Activated CD8-positive, alpha-beta memory T cell treated with anti-CD3 and anti-CD28 coated beads for 1 hour (primary cell): ENCODE data around the gene CYLD.

Experiments
- DNase-seq, 2 donors: peaks; one replicate each; pipeline ENCODE4 v3.0.0-alpha.2; 2020; ENCODE audit warnings: low read depth in 1 of 2; ENCODE audit errors: extremely low read depth in 1 of 2

Gene CYLD

GRCh38 chr16:50741781-50742575 lies at the start of gene CYLD:
TSS of gene CYLD (plus strand) at chr16:50742086. CDS start at chr16:50749699, 7,613 bp downstream.
- DNase-seq, result peak; percentile 97 to 99

DNA sequence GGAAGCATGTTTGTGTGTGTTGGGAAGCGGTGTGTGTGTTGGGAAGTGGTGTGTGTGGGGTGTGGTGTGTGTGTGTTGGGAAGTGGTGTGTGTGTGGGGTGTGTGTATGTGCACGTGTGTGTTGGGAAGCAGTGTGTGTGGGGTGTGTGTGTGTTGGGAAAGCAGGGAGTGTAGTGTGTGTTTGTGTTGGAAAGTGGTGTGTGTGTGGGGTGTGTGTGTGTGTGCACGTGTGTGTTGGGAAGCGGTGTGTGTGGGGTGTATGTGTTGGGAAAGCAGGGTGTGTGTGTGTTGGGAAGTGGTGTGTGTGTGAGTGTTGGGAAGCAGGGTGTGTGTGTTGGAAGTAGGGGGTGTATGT lies 49.3 kb upstream of the CYLD start:
- no peak for DNase-seq

- no peak for DNase-seq
Observed at GRCh38 chr16:50692999-50693781, 48.7 kb upstream of the CYLD start, which contains the start of gene NOD2. TSS of gene NOD2 (plus strand) at chr16:50693606. CDS start at chr16:50699496, 5,890 bp downstream.

DNA sequence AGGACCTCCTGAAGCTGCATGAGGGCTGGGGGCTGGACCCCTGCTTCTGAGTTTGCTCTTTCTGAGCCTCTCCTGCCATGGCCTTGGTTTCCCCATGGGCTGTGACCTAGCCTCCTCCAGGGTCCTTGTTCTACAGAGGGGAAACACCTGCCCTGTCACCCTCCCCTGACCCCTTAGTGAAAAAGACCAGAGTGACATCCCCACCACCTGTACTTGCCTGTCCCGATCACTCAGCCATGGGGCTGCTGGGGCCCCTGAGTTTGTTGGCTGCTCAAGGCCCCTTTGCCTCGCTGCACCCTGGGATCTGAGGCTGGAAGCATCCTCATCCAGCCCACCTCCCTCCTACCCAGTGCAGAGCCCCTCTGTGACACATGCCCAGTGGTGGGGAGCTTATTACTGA lies 47.7 kb upstream of the CYLD start:
- DNase-seq, result no peak

GRCh38 chr16:50695017-50696000 lies 46.6 kb upstream of the CYLD start:
- no peak for DNase-seq

GRCh38 chr16:50696126-50696525 lies 45.8 kb upstream of the CYLD start:
- no peak for DNase-seq

GRCh38 chr16:50696575-50697420 lies 45.1 kb upstream of the CYLD start:
- DNase-seq, result no peak

DNA sequence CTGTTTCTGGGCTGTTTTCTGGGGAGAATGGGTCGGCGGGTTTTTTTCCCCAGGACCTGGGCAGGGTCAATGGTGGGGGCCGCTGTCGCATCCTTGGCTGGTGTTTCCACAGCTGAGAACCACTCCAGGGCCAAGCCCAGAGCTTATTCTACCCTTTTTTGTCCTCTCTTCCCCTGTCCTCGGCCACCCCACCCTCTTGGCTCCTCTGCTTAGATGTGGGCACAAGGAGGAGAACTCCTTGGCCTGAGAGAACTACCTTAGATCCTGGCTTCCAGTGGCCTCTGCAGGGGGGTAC lies 44.5 kb upstream of the CYLD start:
- DNase-seq, result no peak

DNA sequence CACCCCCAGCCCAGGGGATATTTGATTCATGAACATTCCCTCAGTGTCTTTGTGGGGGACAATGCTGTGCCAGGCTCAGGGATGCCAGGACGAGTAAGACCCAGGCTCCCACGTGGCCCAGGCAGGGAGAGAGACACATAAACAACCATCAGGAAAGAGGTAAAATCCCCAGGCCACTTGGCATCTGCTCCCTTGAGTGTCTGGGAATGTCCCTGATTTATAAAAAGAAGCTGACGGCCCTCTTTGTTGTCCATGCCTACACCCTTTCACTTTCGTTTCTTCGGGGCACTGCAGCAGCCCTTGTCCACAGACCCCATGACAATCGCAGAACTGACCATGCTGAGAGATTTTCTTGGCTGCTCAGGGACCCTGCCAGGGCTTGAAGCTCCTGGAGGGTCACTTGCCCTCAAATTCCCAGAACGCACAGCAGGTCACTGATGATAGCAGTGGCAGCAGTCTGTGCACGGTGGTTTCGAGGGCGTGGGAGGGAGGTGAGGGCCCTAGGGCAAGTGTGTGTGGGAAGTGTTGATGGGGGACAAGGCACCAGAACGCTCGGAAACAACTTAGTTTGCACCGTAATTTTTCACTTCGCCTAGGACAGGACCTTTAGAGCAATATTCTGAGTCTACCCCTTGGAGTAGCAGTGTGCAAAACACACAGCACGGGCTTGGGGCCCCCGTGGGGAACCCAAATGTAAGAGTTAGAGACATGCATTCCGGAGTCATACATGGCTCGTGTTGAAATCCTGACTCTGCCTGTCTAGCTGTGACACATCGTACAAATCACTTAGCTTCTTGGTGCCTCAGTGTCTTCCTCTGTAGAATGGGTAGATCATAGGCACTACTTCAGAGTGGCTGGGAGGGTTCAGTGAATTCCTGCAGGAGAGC lies 43.8 kb upstream of the CYLD start:
- DNase-seq, result no peak

DNA sequence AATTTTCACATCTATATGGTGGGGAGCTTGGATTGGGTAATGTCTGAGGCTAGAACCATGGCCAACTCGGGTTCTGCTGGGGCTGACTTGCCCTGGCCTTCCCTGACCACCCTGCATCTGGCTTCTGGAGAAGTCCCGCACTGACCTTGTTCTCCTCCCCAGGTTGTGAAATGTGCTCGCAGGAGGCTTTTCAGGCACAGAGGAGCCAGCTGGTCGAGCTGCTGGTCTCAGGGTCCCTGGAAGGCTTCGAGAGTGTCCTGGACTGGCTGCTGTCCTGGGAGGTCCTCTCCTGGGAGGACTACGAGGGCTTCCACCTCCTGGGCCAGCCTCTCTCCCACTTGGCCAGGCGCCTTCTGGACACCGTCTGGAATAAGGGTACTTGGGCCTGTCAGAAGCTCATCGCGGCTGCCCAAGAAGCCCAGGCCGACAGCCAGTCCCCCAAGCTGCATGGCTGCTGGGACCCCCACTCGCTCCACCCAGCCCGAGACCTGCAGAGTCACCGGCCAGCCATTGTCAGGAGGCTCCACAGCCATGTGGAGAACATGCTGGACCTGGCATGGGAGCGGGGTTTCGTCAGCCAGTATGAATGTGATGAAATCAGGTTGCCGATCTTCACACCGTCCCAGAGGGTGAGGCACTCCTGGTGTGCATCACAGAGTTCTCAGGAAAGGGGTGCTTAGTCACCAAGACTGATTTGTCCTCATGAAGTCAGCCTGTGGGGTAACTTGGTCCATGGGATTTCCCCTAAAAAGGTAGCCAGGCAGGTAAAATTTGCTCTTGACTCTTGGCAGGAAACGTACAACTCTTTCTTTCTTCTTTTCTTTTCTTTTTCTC lies 42.3 kb upstream of the CYLD start:
- no peak for DNase-seq

DNA sequence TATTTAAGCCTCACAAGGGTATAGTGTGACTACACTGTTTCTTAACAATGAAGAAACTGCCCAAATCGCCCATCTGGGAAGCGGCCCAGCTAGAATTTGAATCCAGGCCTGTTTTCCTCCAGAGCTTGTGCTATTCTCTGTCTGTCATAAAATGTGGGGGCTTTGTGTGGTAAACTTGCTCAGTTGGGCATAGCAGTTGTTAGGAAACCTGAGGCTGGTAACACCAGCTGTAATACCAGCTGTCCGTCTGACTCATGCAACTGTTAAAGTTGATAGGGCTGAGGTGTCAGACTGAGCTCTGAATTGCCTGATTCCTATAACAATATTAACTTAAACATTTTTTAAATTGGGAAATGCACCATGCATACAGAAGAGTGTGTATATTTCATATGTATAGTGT lies 39.2 kb upstream of the CYLD start:
- no peak for DNase-seq

- no peak for DNase-seq
Observed at GRCh38 chr16:50704245-50704644, 37.6 kb upstream of the CYLD start.

GRCh38 chr16:50705436-50706110 lies 36.3 kb upstream of the CYLD start:
- DNase-seq, result no peak

DNA sequence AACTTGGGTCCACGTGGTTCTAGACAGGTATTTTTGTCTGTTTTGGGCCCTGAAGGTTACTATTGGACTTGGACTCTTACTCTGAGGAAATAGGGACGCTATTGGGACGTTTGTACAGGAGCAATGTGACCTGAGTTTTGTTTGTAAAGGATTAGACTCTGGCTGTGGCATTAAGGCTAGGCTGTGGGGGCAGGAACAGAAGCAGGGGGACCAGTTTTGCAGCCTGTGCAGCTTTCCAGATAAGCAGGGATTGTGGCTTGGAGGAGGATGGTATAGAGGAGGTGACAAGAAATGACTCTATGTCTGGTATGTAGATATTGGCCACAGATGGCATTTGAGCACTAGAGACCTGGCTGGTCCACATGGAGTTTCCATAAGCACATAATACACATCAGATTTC lies 35.6 kb upstream of the CYLD start:
- DNase-seq, result no peak

- no peak for DNase-seq
Observed at GRCh38 chr16:50708373-50709060, 33.4 kb upstream of the CYLD start.

DNA sequence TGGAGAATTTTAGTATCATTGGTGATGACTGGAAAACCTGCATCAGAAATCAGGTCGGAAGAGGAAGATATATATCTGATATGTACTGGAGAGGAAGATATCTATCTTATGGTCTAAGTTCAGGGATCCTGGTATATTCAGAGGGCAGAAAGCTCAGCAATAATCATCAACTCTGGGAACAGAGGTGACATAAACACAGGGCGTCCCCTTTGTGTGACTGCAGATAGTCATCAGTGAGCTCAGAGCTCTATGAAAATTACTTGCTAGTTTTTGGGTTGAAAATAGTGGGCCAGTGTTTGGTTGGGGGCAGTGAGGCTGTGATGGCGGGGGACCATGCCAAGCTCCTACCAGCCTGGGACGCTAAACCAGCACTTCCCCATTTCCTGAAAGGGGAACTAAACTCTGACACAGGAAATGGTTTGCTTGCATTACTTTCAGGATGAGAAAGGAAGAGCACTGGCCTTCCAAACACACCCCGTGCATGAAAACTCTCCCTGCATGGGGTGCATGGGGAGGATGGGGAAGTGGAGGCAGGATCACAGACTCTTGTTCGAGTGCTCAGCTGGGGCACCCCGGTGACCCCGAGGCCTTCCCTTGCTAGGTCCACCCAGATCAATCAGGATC lies 32.7 kb upstream of the CYLD start:
- no peak for DNase-seq

DNA sequence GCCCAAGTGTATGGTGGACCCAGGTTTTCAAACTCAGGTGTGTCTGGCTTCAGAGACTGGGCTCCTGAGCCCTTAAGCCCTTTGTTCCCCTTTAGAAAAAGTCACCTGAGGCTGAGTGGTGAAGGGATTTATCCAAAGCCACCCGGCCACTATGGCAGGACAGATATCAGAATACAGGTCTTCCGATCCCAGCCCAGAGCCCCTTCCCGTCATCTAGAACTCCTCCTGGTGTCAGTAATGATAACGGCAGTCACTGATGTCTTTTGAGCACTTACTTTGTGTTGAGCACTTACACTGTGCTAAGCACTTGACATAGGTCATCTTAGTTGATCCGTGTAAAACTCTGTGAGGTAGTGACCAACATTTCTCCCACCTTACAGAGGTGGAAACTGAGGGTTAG lies 31.9 kb upstream of the CYLD start:
- no peak for DNase-seq
